NCI-H82 treated with DMSO at 0.1 percent for 48 hours (cell line): ENCODE results near the gene DDX60.
"Not testable (repeated sequence)": the region's sequence is repeated elsewhere in the genome, so short reads cannot be mapped to it uniquely, and the experiment has no call there.

Source experiments
- DNase-seq: peaks from one replicate; lab custom pipeline; 2025; ENCODE audit not compliant: unreplicated experiment; lab: John Stamatoyannopoulos, UW

DDX60 gene

GRCh38 chr4:168318266-168318895, at the start of gene DDX60:
TSS of gene DDX60 (minus strand) at chr4:168318752. CDS start at chr4:168311259, 7,493 bp downstream.
- DNase-seq: no peak

GRCh38 chr4:168367065-168367464, 48.5 kb upstream of the DDX60 start:
- no peak for DNase-seq

GRCh38 chr4:168362025-168362401, 43.5 kb upstream of the DDX60 start:
- DNase-seq: no peak

- DNase-seq: no peak
Observed at GRCh38 chr4:168361365-168362024, 42.9 kb upstream of the DDX60 start.

GRCh38 chr4:168360271-168360670, 41.7 kb upstream of the DDX60 start:
- no peak for DNase-seq

GRCh38 chr4:168357941-168358340, 39.4 kb upstream of the DDX60 start:
- no peak for DNase-seq

- no peak for DNase-seq
Observed at GRCh38 chr4:168353746-168354145, 35.2 kb upstream of the DDX60 start.

GRCh38 chr4:168337550-168337940, 19.0 kb upstream of the DDX60 start:
- no peak for DNase-seq

GRCh38 chr4:168336837-168337549, 18.4 kb upstream of the DDX60 start:
- DNase-seq: no peak

GRCh38 chr4:168335621-168336020, 17.1 kb upstream of the DDX60 start:
- no peak for DNase-seq

- no peak for DNase-seq
Observed at GRCh38 chr4:168334053-168334452, 15.5 kb upstream of the DDX60 start.

GRCh38 chr4:168330575-168330974, 12.0 kb upstream of the DDX60 start:
- DNase-seq: not testable (repeated sequence)

GRCh38 chr4:168325591-168325990, 7.0 kb upstream of the DDX60 start:
- no peak for DNase-seq

- DNase-seq: no peak
Observed at GRCh38 chr4:168321006-168321405, 2.5 kb upstream of the DDX60 start.

- DNase-seq: no peak
Observed at GRCh38 chr4:168319486-168320019, 1.0 kb upstream of the DDX60 start.

- DNase-seq: no peak
Observed at GRCh38 chr4:168317621-168318020, 931 bp downstream of the DDX60 start.

- no peak for DNase-seq
Observed at GRCh38 chr4:168309781-168310180, 8.8 kb downstream of the DDX60 start.

GRCh38 chr4:168308912-168309311, 9.6 kb downstream of the DDX60 start:
- no peak for DNase-seq

GRCh38 chr4:168306476-168306875, 12.1 kb downstream of the DDX60 start:
- no peak for DNase-seq

- DNase-seq: no peak
Observed at GRCh38 chr4:168304744-168305459, 13.7 kb downstream of the DDX60 start.

- DNase-seq: not testable (repeated sequence)
Observed at GRCh38 chr4:168303430-168303829, 15.1 kb downstream of the DDX60 start.
